Hepatocyte (in vitro differentiated cells): Measurements from ENCODE around the gene TTC7B. TPM values are rescaled to one million over a fixed set of nuclear protein-coding genes. Genes with fewer than 3 reads are reported as not detected.

ENCODE experiments used
- DNase-seq: peaks from one replicate; pipeline ENCODE4 v3.0.0-alpha.2; 2016; ENCODE audit warnings: low spot score
- H2AFZ ChIP-seq: fragments of 200-600 bp; sonication (generic); 2 replicates; pipeline ENCODE4 v1.6.0; 2016; ENCODE audit warnings: antibody characterized with exemption, mild to moderate bottlenecking
- H3K27ac ChIP-seq: fragments of 200-600 bp; sonication (generic); 2 replicates; pipeline ENCODE4 v1.5.1; 2016; ENCODE audit warnings: mild to moderate bottlenecking
- H3K27me3 ChIP-seq: fragments of 200-600 bp; sonication (generic); 2 replicates; pipeline ENCODE4 v1.6.1; 2016
- H3K36me3 ChIP-seq: fragments of 200-600 bp; sonication (generic); replicated peaks from 2 replicates; pipeline ENCODE4 v1.5.1; 2016; ENCODE audit warnings: low read depth; ENCODE audit not compliant: insufficient read depth
- H3K4me1 ChIP-seq: fragments of 200-600 bp; sonication (generic); 2 replicates; pipeline ENCODE4 v1.5.1; 2016; ENCODE audit warnings: mild to moderate bottlenecking, moderate library complexity; ENCODE audit not compliant: insufficient read depth
- H3K4me2 ChIP-seq: fragments of 200-600 bp; sonication (generic); 2 replicates; pipeline ENCODE4 v1.6.0; 2016
- H3K4me3 ChIP-seq: fragments of 200-600 bp; sonication (generic); 2 replicates; pipeline ENCODE4 v1.5.1; 2016; ENCODE audit warnings: mild to moderate bottlenecking
- H3K79me2 ChIP-seq: fragments of 200-600 bp; sonication (generic); 2 replicates; pipeline ENCODE4 v1.6.0; 2017; ENCODE audit warnings: mild to moderate bottlenecking
- H3K9me2 ChIP-seq: fragments of 200-600 bp; sonication (generic); replicated peaks from 2 replicates; pipeline ENCODE4 v1.6.0; 2017; ENCODE audit warnings: mild to moderate bottlenecking; ENCODE audit not compliant: insufficient read depth
- H3K9me3 ChIP-seq: fragments of 200-600 bp; sonication (generic); 2 replicates; pipeline ENCODE4 v1.5.1; 2016; ENCODE audit warnings: low read depth, mild to moderate bottlenecking
- H4K20me1 ChIP-seq: fragments of 200-600 bp; sonication (generic); 2 replicates; pipeline ENCODE4 v1.6.0; 2016; ENCODE audit warnings: mild to moderate bottlenecking; ENCODE audit not compliant: insufficient read depth, poor library complexity, severe bottlenecking
- CTCF ChIP-seq: fragments of 200-600 bp; sonication (generic); IDR thresholded peaks from 2 replicates; pipeline ENCODE4 v1.5.1; 2016; ENCODE audit warnings: antibody characterized with exemption, mild to moderate bottlenecking; ENCODE audit not compliant: poor library complexity
- EZH2 ChIP-seq: fragments of 200-600 bp; sonication (generic); IDR thresholded peaks from 2 replicates; pipeline ENCODE4 v1.6.1; 2016; ENCODE audit warnings: antibody characterized with exemption, mild to moderate bottlenecking, borderline replicate concordance
- EZH2phosphoT487 ChIP-seq: fragments of 200-600 bp; sonication (generic); IDR thresholded peaks from one replicate; pipeline ENCODE4 v1.6.1; 2018; ENCODE audit warnings: antibody characterized with exemption, mild to moderate bottlenecking, low read depth, moderate library complexity; ENCODE audit not compliant: unreplicated experiment, severe bottlenecking
- WGBS: methylation state at CpG from one replicate; pipeline ENCODE4 v1.1.6; 2016; ENCODE audit warnings: low lambda C conversion rate; ENCODE audit errors: missing lambda C conversion rate; 5-methylcytosine and 5-hydroxymethylcytosine counted together
- polyA plus RNA-seq: library from polyadenylated mRNA; unstranded; fragments of >200 nt; fragmentation: Nextera tagmentation; extraction: Ambion mirVana; gene quantifications from 2 replicates; pipeline ENCODE4 v1.2.1, GENCODE V29; 2016
- total RNA-seq: library from RNA; depleted of rRNA; stranded (reverse); fragments of >200 nt; gene quantifications from 2 replicates; pipeline ENCODE4 v1.2.3, GENCODE V29; 2014

The TTC7B gene
- total and polyA plus RNA-seq, 2 experiments from 2014 or later = 10.7 to 25.5 TPM

DNA sequence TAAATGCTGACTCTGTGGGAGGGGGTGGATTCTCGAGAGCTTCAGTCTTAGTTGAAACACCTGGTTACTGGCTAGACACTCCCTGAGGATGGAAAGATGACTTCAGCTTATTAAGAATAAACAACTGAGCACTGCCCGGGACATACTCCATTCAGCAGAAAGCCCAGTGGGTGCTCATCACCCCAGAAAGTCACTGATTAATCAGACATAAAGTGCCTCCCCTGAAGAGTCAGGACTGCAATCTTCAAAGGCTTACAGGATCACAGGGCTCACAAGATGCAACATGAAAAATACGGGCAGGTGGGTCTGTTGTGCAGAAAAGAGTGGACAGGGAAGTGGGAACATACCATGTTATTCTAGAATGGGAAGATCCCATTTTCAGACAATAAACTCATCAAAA, 212.4 kb downstream of the TTC7B start:
- Histone ChIP-seq H2AFZ (no peak overlapping the region), H3K27ac (no peak overlapping the region), H3K36me3 (no peaks in the 10 kb centered on the region), H3K4me2 (no peak overlapping the region), H3K9me3 (no peaks in the 10 kb centered on the region), H4K20me1 (no peaks in the 10 kb centered on the region), H3K4me1 (no peaks in the 10 kb centered on the region), H3K9me2 (no peaks in the 10 kb centered on the region), H3K27me3 (no peaks in the 10 kb centered on the region), H3K79me2 (no peaks in the 10 kb centered on the region), H3K4me3 (no peak overlapping the region)
- DNase-seq = no peak
- TF ChIP-seq EZH2 (no peak), CTCF (no peak), EZH2phosphoT487 (no peak)
- WGBS = 73% methylated on average over 3 of the region's 3 CpGs

GRCh38 chr14:90603336-90603735, 212.9 kb downstream of the TTC7B start:
- H4K20me1 ChIP-seq = no peaks in the 10 kb centered on the region
- no peaks in the 10 kb centered on the region for H3K9me3 ChIP-seq
- TF ChIP-seq EZH2phosphoT487 (no peak), CTCF (no peak), EZH2 (no peak)
- H3K36me3 ChIP-seq = no peaks in the 10 kb centered on the region
- no peak overlapping the region for H3K4me3 ChIP-seq
- no peaks in the 10 kb centered on the region for H3K9me2 ChIP-seq
- DNase-seq = no peak
- H3K4me2 ChIP-seq = no peak overlapping the region
- no peak overlapping the region for H3K27ac ChIP-seq
- no peaks in the 10 kb centered on the region for H3K79me2 ChIP-seq
- H2AFZ ChIP-seq = no peak overlapping the region
- WGBS = 97% methylated on average over 1 of the region's 1 CpG
- H3K4me1 ChIP-seq = no peaks in the 10 kb centered on the region
- no peaks in the 10 kb centered on the region for H3K27me3 ChIP-seq

- Histone ChIP-seq H3K4me2 (no peak overlapping the region), H3K4me1 (no peaks in the 10 kb centered on the region), H3K9me3 (no peaks in the 10 kb centered on the region), H3K36me3 (no peaks in the 10 kb centered on the region), H3K27ac (no peak overlapping the region), H3K27me3 (no peaks in the 10 kb centered on the region), H3K79me2 (no peaks in the 10 kb centered on the region), H2AFZ (no peak overlapping the region), H4K20me1 (no peaks in the 10 kb centered on the region), H3K9me2 (no peaks in the 10 kb centered on the region), H3K4me3 (no peak overlapping the region)
- no peak for TF ChIP-seq EZH2
- no peak for TF ChIP-seq EZH2phosphoT487
- TF ChIP-seq CTCF = no peak
- WGBS = 85% methylated on average over 9 of the region's 9 CpGs
- no peak for DNase-seq
Observed at GRCh38 chr14:90602088-90602687, 214.0 kb downstream of the TTC7B start.

DNA sequence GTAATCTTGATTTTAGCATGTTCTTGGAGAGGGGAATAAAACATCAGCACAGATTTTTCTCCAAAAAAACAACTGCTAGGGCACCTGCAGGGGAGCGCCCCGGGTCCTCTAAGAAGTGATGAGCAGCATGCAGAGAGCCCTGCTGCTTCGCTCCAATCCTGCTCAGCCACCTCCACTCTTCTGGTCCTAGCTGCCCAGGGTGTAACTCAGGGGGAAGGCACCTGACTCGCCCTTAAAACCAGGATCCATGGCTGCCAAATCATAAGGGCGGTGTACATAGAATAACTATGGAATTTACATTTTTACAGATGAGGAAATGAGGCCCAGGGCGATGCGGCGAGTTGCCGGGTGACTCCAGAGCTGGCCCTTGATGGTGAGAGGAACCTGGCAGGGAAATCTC, 214.7 kb downstream of the TTC7B start:
- Histone ChIP-seq H3K36me3 (no peaks in the 10 kb centered on the region), H2AFZ (no peak overlapping the region), H3K79me2 (no peaks in the 10 kb centered on the region), H3K4me1 (no peaks in the 10 kb centered on the region), H3K9me3 (no peaks in the 10 kb centered on the region), H3K4me3 (no peak overlapping the region), H3K27me3 (no peaks in the 10 kb centered on the region), H4K20me1 (no peaks in the 10 kb centered on the region), H3K27ac (no peak overlapping the region), H3K9me2 (no peaks in the 10 kb centered on the region), H3K4me2 (no peak overlapping the region)
- 92% methylated on average over 9 of the region's 9 CpGs for WGBS
- DNase-seq = no peak
- no peak for TF ChIP-seq EZH2phosphoT487
- TF ChIP-seq CTCF = no peak
- TF ChIP-seq EZH2 = no peak
